HL-60/S4 (cell line): ENCODE data around the gene DDX54.
"Not testable (repeated sequence)": the region's sequence is repeated elsewhere in the genome, so short reads cannot be mapped to it uniquely, and the experiment has no call there.

Source experiments
- in situ Hi-C: fragments of 300-500 bp; cut with MboI; formaldehyde crosslinking; loops from 2 replicates; pipeline ENCODE4 v1.14.3; 2022; ENCODE audit warnings: low sequenced_read_pairs

Gene DDX54

DNA sequence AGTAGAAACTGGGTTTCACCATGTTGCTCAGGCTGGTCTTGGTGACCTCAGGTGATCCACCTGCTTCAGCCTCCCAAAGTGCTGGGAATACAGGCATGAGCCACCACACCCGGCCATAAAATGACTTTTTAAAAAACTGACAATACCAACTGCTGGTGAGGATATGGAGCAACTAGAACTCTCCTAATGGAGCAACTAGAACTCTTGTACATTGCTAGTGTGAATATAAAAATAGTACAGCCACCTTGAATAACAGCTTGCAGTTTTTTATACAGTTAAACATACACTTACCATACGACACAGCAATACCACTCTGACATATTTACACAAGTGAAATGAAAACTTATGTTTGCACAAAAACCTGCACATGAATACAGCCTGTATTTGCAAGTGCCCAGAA, 38.3 kb downstream of the DDX54 start:
- in situ Hi-C loops, result no loop called here

DNA sequence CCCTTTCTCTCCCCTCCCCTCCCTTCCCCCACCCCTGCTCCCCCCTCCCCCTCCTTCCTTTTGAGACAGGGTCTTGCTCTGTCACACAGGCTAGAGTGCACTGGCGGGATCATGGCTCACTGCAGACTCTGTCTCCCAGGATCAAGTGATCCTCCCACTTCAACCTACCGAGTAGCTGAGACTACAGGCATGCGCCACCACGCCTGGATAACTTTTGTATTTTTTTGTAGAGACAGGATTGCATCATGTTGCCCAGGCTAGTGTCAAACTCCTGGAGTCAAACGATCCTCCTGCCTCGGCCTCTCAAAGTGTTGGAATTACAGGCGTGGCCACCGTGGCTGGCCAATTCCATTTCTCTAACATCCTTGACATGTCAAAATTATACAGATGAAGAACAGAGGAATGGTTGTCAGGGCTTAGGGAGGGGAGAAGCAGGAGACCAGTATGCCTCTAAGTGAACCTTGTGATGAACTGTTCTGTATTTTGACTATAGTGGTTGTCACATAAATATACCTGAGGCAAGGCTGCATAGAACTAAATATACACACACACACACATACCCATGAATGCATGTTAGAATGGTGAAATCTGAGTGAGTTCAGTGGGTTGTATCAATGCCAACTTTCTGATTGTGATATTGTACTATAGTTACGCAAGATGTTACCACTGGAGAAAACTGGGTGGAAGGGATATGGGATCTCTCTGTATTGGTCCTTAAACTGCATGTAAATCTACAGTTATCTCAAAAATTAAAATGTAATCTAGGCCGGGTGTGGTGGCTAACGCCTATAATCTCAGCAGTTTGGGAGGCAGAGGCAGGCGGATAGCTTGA, 39.3 kb downstream of the DDX54 start:
- in situ Hi-C loops, result no loop called here

- in situ Hi-C loops, result no loop called here
These were observed 40.5 kb downstream of the DDX54 start for GRCh38 chr12:113144806-113145205.

DNA sequence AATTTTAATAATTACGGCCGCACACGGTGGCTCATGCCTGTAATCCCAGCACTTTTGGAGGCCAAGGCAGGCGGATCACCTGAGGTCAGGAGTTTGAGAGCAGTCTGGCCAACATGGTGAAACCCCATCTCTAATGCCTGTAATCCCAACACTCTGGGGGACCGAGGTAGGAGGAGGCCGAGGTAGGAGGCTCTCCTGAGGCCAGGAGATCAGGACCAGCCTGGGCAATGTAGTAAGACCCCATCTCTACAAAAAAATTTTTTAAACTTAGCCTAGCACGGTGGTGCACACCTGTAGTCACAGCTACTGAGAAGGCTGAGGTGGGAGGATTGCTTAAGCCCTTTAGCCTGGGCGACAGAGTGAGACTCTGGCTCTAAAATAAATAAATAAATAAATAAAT, 41.3 kb downstream of the DDX54 start:
- in situ Hi-C loops, result no loop called here

GRCh38 chr12:113142886-113143332, 42.4 kb downstream of the DDX54 start:
- in situ Hi-C loops, result no loop called here

GRCh38 chr12:113142173-113142885, 42.9 kb downstream of the DDX54 start:
- in situ Hi-C loops, result no loop called here

GRCh38 chr12:113141716-113142115, 43.6 kb downstream of the DDX54 start:
- in situ Hi-C loops, result not testable (repeated sequence)

- in situ Hi-C loops, result no loop called here
These were observed 44.6 kb downstream of the DDX54 start for GRCh38 chr12:113140706-113141105.

DNA sequence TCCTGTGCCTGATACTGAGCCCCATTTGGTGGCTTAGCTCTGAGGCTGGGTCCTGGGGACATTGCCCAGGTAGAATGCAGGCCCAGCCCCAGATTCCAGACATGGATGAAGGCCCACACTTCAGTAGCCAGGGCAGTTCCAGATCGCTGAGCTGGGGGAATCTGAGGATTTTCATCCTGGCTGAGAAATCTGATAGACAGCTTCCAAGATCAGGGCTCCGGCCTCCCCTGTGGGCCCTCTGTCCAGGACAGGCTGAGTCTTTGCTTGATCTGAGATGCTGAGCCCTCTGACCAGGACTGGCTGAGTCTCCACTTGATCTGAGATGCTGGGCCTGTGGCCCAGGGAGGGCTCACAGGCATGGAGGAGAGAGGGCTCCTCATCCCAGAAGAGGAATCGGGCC, 46.5 kb downstream of the DDX54 start:
- in situ Hi-C loops, result no loop called here

GRCh38 chr12:113137861-113138783, 47.2 kb downstream of the DDX54 start:
- in situ Hi-C loops, result no loop called here

GRCh38 chr12:113136990-113137511, 48.2 kb downstream of the DDX54 start:
- in situ Hi-C loops, result no loop called here

DNA sequence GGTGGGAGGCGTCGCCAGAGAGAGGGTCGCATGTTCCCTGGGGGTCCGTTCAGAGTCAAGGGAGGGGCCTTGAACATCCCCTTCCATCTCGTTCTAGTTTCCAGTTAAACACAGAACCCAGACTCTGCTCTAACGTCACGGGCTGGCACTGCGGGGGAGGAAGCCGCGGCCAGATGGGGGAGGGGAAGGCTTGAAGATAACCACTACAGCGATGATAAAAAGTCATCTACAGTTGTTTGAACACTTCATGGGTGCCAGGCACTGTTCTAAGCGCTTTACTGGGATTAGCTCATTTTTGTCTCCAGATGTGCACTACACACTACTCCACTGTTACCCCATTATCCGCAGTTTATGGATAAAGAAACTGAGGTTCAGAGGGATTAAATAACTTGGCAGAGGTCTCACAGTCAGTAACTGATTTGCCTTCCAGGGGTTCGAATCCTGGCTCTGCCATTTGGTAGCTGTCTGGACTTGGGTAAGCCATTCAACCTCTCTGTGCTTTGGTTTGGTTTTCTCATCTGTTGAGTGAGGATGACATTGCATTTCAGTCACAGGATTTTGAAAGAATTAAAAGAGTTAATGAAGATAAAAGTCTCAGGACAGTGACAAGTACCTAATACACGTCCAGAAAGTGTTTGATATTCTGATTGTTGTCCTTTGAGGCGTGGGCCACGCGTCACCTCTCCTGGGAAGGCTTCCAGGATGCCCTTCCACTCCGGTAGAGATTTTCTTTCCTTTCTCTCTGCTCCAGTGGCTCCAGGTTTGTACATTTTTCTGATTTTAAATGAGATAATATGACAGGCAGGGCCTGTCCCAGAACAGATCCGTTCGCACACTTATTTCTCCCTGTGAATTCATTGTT, 48.9 kb downstream of the DDX54 start:
- in situ Hi-C loops, result no loop called here

DNA sequence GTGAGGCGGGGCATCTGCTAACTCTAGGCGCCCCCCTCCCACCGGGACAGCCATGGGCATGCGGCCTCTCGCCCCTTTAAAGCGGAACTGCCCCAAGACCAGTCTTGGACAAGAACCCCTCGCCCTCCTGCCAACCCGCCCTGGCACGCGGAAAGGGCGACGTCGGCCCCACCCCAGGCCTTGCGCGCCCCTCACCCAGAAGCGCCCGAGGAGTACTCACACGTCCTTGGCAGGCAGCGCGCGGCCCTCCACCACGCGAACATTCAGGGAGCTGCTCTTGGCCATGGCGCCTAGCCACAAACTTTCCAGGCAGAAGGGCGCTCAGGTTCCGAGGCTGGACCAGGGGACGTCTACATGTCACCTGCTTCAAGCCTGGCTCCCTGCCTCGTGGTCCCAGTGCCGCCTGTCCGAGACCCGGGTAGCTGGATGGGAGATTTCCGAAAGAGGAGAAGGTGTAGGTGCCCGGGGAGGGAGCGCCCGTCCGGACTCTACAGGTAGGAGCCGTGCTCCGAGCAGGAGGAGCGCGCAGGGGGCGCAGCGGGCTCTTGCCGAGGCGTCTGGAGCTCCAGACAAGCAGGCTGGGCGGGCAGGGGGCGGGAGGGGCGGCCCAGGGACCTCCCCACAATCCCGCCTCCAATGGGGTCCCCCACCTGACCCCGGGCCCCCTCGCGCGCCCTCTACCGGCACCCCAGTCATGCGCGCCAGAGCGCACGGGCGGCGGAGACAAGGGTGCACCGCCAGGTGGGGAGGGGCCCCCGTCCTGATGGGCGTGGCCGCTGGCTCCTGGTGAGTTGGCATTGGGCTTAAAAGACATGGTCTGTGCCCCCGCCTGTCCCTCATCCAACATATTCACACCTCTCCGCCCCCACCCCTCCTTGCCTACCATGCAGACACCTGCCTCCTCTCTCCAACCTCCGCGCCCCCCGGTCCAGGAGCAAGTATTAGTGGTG, 49.8 kb downstream of the DDX54 start, which contains the start of gene RASAL1:
RASAL1 (minus strand) TSS at position 584 of the 950 bp plus-strand sequence; CDS start at position 285, 299 bp downstream.
- in situ Hi-C loops, result no loop called here

- in situ Hi-C loops, result no loop called here
These were observed 50.7 kb downstream of the DDX54 start for GRCh38 chr12:113134521-113134951.

DNA sequence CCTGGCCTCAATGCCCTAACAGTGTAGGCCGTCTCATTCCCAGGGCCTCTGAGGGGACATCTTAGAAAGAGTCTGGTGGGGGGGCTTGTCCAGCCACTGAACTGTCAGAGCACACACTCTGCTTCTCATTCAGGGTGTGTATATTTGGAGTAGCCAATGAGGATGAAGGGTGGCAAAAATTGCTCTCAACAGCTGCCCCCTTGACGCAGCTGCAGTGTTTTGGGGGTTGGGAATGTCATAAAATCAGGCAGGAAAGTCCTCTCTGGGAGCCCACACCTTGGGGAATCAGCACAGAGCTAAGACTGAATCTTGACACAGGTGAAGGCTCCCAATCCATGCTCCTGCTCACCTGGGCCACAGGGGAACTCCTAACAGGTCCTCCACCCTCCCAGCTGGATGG, 51.2 kb downstream of the DDX54 start:
- in situ Hi-C loops, result no loop called here

GRCh38 chr12:113133666-113134065, 51.6 kb downstream of the DDX54 start:
- in situ Hi-C loops, result no loop called here

GRCh38 chr12:113133036-113133435, 52.2 kb downstream of the DDX54 start:
- in situ Hi-C loops, result no loop called here

DNA sequence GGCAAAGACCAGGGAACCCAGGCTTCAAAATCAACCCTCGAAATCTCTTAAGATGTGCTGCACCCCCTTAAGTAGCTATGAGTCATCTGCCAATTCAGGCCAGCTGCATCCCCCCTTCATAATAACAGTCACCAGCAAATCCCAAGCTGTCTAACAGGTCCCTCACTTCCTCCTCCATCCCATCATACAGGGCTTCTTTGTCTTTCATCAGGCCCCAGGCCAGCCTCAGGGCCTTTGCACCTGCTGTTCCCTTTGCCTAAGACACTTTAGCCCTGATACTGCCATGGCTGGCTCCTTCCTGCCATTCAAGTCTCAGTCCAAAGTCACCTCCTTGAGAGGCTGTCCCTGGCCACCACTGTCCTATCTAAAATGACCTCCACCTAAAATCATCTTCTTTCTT, 53.7 kb downstream of the DDX54 start:
- in situ Hi-C loops, result no loop called here
